Activated CD4-positive, CD25-positive, alpha-beta regulatory T cell treated with anti-CD3 and anti-CD28 coated beads, Interleukin-2, amount 50 U/mL, for 24 hours (primary cell): ENCODE data around the gene ITIH1.

Experiments used
- ATAC-seq, 2 donors: fragments of 150-1000 bp; cut with Tn5 transposase; one replicate each; pipeline ENCODE4 v1.10.0; 2021; ENCODE audit warnings: mild to moderate bottlenecking in 1 of 2, moderate library complexity in 1 of 2

The ITIH1 gene

DNA sequence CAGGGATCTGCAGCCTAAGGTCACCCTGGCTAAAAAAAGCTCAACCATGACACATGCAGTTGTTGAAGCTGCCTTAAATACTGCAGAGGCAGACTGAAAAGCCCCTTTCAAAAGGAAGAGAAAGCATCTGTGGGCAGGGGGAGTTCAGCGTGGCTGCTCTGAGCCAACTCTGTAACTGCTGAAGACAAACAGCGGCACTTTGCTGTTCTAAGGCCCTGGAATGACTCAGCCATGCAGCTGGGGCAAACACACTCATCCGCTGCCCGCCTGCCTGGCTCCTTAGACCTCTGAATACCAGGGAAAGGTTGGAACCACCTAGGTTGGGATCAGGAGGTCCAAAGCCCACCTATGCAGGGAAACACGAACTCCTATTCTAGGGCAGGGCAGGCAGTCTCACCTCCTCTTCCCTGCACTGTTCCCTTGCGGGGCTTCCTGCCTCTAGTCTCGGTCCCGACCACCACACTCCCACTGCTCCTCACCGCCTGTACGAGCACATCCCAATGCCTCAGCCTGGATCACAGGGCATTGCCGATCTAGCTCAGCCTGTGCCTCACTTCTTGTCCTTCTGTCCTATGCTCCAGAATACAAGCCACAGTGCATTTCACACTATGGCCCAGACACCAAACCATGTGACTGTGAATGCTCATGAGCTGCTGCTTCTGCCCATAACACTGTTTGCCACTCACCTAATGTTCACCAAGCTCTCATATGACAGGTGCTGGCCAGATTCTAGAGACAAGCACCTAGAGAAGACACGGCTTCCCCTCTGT is 64.0 kb downstream of the ITIH1 start:
- no peak for ATAC-seq
